HuH-7.5 (cell line): Measurements from ENCODE around the gene SLCO4A1.

Source experiments
- DNase-seq: peaks from one replicate; pipeline ENCODE4 v3.0.0; 2011; ENCODE audit warnings: low spot score

The SLCO4A1 gene

DNA sequence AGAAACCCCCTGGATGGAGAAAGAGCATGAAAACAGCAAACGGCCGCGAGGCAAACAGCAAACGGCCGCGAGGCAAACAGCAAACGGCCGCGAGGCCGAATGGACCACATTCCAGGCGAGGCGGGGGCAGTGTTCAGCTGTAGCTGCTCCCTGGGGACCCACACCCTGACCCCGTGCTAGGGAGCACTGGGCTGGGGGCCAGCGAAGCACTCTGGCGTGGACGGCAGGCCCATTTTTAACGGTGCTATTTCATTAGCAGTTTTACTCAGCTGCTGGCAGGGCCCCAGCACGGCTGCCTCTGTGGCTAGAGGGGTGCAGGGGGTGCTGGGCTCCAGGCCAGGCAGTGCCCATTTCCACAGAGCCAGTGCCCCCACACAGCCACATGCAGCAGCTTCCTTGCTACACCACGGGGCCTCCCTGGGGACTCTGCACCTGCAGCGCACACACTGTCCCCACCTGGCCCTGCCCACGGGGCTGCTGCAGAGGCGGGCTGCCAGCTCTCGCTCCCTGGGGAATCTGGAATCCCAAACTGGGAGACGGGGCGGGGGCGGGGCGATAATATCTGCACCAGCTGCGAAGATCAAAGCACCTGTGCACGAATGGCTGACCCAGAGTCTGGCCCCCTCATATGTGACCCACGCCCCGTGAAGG lies 35.6 kb upstream of the SLCO4A1 start:
- no peak for DNase-seq

DNA sequence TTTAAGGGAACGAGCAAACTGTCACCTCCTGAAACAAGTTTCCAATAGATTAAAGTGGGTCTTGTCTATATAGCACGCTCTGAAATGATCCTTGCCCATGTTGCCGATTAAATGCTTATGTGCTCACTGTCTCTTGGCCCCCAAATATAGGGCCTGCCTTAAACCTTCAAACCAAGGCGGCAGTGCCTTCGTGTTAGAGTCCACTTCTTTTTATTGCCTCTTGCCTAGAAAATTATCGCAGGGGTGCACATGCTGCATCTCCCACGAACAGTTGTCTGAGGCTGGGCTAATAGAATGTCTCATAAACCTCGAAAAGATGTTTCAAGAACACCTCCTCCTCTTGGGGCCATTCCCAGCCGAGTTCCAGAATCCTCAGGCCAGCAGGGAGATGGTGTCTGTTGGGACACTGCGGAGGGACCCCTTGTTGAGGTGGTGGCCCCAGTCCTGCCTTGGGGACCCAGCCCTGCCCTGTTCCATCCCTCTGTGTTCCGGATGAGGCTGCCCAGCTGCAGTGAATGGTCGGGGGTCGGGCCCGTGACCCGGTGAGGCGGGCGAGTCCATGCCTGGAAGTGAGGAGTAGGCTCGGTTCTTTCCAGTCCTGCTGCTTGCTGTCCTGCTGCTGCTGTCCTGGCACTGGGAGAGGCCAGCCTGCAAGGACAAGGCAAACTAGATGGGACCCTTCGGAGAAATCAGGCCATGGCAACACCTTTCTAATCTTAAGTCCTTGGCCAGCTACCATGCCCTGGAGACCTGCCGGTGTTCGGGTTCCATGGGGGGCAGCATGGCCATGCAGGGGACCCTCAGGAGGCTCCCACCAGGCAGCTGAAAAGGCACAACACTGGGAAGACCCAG lies 34.7 kb upstream of the SLCO4A1 start:
- DNase-seq, result no peak

DNA sequence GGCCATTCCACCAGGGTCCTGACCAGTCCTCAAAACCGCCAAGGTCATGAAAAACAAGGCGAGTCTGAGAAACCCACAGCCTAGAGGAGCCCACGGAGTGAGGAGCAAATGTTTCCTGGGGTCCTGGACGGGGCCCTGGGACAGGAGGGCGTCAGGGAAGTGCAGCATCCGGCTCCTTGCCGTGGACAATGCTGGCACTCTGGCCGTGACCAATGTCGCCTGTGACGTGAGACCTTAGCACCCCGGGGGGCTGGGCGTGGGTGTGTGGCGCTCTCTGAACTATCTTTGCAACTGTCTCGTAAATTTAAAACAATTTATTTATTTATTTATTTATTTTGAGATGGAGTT lies 34.1 kb upstream of the SLCO4A1 start:
- no peak for DNase-seq

DNA sequence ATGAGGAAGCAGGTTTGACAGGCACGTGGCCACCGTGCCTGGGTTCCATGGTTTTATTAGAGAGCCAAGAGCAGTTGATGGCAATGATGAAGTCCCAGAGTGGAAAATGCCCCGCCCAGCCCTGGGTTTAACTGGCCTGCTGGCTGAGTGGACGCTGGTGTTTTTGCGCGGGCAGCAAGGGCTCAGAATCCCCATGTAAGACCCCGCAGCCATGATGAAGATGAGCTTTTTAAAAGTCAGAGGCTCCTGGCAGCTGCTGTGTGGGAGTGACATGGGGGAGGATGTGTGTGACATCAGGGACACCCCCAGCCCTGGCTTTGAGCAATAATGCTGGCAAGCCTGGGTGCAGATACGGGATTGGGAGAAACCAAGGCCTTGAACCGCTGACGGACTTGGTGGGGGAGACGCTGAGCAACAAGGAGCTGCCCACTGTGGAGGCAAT lies 33.0 kb upstream of the SLCO4A1 start:
- DNase-seq, result no peak

DNA sequence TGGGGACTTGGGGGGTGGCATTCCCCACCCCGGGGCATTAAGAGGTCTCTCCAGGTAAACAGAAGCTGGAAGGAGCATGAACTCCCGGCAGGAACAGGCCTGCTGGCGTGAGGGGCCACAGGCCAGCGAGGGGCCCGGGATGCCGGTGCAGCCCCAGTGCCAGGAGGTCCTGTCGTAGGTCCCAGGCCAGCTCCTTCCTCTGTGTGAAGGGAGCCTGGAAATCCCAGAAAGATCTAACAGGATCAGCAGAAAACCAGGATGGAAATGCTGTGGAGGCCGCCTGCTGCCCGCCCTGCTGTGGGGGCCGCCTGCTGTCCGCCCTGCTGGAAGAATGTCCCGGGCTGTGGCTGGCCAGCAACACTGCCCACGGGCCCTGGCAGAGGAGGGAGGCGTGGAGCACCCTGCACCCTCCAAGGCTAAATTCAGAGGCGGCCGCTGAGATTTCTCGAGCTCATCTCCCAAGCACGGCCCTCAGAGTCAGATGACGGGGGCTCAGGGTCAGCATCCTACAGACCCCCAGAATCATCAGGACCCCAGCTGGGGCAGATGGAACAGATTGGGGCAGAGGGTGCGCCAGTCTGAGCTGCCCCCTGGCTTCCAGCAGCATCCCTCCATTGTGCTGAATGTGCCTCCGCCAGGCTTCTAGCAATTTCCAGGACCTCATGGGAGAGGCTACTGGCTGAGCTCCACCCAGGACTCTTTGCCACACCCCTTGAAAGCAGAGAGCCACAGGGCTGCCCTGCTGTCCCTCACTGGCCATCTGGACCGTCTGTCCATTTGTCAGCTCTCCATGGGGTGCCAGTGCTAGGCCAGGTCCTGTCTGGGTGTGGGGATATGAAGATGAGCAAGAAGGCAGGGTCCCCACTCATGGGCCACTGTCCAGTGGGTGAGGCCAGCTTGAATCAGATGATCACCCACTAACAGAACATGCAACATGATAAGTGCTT lies 32.2 kb upstream of the SLCO4A1 start:
- no peak for DNase-seq

DNA sequence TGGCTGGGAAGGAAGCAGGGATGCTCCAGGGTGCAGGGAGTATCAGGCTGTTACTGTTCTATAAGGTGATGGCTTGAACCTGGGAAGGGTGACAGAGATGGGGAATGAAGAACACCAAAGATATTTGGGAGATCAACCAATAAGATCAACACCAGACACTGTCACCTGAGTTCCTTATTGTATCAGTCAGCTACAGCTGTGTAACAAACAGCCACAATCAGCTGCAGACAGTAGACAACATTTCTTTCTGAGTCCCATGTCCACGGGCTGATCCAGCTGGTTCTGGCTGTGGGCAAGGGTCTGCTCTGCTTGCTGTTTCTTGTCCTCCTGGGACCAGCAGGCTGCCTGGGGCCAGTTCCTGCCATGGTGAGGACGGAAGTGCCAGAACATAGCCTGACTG lies 31.3 kb upstream of the SLCO4A1 start:
- DNase-seq, result no peak

DNA sequence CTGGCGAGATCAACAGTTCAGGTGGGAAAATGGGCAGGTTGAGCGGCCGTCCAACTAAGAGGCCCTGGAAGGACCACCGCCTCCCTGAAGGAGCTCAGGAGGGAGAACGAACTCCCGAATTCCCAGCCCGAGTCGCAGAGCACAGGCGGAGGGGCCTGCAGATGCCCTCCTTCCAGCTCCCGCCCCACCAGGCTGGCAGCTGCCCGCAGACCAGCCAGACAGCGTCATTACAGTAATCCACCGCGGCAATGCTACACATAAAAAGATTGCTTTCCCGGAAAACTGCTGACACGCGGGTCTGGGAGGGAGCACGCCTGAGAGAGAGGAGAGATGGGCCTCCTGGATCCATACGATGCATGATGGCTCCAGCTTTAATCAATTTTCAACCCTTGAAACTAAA lies 30.5 kb upstream of the SLCO4A1 start:
- no peak for DNase-seq

DNA sequence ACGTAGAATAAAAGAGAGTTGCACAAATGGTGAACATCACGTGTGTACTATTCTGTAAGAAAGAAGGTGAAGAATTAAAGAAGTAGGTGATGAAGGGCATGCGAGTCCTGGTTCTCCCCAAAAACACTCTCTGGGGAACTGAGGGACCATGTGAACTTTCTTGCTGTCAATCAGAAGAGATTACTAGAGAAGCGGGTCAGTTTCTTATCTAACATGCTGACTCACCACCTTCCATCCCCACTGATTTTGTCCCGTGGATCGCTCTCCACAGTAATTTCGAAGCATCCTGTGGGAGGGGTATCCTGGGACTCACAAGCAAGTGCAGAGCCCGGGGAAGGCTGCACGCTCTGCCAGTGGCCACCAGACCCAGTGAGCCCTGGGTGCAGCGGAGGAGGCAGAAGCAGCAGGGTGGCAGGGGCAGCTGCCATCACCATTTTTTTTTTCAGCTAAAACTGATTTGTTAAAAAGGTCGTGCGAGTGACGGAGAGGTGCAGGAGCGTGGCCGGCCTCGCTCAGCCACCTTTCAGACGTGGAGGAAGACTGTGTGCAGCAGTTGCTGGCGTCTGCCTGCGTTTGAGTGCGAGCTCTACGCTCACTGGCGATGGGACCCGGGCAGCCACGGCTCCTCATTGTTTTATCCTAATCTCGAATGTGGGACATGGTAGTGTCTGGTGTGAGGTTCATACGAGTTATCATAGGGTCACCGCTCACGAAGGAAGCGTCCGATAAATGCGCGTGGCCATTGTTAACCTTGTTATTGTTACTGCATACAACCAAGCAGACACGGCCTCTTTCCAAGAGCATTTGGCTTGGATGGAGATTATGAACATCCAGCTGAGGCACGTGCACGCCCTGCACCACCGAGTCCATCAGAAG lies 28.0 kb upstream of the SLCO4A1 start:
- DNase-seq, result no peak

DNA sequence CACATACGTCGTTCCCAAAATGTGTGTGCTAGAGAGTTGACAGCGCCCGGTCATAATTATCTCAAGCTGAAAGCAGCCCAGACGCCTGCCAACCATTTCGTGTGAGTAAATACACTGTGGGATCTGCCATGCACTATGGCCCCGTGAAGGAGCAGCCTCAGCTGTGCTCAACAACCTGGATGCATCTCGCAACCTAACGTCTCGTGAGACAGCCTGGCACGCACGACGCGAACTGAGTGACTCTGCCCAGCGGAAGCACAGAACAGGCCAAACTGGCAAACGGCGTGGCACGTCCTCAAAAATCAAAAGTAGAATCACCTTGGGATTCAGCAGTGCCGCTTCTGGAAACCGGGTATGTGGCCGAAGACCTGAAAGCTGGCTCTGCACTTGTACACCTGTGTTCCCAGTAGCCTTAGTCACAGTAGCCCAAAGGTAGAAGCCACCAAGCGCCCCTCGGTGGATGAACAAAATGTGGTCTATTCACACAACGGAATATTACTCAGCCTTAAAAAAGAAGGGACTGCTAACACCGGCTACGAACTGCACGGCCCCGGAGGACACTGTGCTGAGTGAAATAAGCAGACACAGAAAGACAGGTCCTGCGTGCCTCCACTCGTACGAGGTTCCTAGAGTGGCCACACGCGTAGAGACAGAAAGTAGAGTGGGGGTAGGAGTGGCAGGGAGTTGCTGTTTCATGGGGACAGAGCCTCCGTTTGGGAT lies 27.2 kb upstream of the SLCO4A1 start:
- no peak for DNase-seq

DNA sequence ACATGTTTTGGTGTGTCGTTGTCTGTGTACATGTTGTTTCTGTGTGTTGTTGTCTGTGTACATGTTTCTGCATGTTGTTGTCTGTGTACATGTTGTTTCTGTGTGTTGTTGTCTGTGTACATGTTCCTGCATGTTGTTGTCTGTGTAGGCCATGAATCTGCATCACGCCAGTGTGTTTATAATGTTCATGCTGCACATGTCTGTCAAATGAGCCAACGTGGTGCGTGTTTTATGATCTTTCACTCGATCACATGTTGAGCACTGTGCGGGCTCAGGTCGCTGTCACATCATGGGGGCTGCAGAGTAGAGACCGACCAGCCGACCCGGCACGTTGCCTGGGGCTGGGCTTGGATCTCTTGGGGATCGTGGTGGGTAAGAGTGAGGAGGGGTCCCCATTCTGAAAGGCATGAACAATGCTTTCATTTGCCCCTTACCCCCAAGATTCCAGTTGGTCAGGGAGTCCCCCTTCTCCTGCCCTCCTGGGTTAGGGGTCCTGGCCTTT lies 26.5 kb upstream of the SLCO4A1 start:
- no peak for DNase-seq

DNA sequence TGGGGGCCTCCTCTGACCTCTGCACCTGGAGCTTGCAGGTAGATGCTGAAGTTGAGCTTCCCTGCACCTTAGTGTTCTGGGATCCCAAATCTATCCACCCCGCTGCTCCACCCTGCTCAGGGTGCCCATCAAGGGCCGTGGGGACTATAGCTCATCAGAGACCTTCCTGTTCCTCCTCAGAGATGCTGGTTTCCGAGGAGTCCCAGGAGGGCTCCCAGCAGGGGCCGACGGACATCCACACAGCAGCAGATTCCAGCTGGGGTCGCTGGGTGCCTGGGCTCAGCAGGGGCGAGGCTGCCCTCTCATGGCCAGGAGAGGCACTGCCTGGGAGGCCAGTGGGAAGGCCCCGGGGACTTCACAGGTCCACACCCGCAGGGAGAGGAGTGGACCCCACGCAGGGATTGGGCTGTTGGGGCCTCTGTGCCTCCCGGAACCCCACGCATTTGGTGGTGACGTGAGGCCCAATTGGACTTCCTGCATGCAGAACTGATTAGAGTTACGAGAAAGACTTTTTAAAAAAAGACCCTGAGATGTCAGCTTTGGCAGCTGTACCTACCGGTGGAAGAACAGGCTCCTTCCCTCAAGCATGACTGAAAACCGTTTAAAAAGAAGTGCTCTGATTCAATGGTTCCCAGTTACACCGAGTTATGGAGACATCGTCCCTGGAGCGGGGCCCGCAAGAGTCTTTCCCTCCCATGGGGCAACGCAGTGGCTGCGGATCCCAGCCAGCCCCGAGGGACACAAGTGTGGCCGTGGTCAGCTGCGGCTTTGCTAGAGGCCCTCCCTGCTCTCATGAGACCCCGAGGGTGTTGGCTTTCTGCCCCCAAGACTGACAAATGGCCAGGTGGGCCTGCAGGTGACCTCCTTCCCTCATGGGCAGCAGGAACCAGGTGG lies 25.3 kb upstream of the SLCO4A1 start:
- DNase-seq, result peak; percentile 93

DNA sequence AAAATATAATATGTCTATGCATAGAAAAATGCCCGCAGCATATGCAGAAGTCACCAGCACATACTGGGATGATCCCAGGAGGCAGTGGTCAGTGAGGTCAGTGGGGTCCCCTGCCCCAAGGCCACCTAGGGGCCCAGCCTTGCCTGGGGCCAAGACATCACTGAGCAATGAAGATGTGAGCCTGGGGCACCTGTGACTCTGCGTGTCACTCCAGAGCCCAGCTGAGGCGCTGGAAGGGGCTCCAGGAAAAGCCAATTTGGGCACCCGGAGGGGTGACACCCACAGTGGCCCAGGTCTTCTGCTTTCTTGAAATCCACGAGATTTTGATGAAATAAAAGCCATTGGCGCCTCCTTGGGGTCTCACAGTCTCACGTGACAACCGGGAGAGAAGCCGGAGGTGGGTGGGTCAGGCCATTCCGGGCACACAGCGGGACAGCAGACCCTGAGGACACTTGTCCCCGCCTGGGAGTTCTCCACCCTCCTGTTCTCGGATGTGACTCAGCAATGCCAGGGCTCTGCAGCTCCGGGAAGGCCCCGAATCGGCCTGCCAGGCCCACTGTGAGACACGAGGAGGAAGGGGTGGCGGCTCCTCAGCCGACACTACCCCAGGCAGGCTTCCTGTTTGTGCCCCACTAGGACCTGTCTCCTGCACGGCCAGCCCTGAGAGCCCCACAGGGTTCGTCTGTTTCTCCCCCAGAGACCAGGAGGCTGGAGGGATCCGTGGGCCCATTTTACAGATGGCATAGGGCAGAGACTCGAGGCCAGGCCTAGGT lies 24.4 kb upstream of the SLCO4A1 start:
- DNase-seq, result no peak

DNA sequence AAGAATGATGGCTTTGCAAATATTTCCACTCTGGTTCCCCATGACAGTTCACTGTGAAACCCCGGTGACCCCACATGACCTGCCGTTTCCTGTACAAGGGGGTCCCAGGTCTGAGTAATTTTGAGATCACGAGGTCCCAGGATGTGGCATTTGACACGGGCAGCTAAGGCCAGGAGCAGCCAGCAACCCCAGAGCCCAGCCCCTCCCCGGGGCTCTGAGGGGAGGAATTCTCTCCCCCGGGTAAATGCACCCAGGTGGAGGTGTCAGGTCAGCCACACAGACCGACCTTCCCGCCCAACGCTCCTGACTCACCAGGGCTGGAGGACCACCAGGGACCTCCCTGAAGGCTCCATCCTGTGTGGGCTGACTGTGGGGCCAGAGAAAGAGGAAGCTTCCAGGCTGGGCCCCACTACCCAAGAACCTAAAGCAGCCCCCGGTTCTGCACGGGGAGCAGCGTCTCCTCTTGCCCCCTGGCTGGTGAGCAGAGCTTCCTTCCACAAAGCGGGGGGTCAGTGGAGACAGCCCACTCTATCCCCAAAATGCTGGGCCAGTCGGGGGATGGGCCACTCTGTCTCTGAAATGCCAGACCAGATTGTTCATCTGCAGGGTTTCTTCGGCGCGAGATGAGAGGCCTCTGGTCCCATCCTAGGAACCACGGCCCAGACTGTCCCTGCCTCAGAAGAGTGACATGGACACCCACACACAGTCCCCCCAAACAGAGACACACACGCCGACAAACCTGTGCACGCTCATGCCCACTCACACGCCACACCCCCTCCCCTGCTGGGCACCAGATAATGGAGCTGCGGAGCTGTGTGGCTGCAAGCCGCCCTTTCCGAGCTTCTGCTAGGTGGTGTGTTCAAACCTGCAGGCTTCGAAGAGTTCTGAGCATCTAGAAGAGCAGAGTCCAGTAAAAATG lies 23.4 kb upstream of the SLCO4A1 start:
- no peak for DNase-seq

DNA sequence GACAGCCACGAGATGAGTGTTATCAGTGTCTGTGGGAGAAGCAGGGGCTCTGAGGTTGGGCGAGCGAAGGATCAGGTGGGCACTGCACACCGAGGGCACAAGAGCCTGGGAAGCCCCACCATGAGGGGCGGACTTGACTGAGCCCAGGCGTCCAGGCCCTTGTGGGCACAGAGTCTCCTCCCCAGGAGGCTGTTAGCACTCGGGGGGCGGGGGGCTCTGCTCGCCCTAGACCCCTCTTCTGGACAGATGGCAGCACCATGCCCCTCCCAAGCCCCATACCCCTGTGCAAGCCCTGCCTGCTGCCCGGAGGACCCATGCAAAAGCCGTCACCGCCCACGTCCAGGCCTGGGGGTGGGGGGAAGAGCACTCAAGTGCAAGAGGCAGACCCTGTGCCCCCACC lies 21.7 kb upstream of the SLCO4A1 start:
- no peak for DNase-seq

DNA sequence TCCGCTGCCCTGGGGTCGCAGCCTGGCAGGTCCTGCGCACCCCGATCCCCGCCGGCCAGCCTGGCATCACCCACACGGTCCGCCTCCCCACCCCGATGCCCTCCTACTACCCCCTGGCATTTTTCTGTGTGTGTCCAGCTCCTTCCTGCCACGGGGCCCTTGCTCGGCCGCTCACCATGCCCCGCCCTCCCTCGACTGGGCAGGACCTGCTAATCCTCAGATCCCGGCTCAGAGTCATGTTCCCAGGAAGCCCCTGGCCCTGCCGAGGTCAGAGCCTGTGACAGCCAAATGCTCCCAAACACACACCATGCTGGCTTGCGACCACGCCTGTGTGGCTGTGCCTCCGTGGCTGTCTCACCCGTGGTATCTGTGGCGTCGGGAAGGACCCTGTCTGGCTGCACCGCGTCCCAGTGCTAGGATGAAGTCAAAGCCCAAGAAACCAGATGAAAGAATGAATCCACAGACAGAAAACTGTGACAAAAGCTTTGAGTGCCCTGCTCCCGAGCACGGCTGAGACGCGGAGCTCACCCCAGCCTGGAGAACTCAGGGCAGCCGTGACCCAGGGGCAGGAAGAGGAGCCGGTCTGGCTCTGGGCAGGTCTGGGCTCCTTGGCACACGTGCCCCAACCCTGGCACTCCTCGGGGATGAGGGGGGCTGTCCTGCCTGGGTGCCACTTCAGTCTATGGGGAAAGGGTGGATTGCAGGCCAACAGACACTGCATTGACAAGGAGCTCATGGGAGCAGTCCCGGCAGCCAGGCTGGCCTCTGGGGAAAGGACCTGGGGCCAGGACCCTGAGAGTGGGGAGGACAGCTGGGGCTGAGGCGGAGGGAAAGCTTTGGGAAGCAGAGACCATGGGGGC lies 20.8 kb upstream of the SLCO4A1 start:
- no peak for DNase-seq

DNA sequence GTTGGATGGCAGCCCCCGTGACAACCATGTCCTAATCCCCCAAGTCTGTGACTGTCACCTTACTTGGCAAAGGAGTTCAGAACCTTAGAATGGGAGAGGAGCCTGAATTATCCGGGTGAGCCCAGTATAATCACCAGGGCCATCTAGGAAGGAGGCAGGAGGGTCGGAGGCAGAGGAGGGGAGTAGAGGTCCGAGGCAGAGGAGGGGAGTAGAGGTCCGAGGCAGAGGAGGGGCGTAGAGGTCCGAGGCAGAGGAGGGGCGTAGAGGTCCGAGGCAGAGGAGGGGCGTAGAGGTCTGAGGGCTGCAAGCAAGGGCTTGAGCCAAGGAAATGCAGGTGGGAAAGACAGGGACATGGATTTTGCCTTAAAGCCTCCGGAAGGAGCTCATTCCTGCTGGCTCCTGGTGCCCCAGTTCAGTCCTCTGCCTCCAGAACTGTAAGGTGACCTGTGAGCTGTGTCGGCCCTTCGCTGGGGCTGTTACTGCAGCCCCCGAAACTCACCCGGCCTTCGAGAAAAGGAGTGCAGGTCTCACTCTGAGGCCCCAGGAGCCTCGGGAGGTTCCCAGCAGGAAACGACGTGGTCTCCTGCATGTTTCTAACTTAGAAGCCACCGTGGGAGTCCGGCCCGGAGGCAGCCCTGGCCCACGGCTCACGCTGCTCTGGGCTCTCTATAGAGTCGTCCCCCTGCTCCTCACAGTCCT lies 20.0 kb upstream of the SLCO4A1 start:
- DNase-seq, result no peak
